ENCODE results near the gene KRTAP16-1.

DNA sequence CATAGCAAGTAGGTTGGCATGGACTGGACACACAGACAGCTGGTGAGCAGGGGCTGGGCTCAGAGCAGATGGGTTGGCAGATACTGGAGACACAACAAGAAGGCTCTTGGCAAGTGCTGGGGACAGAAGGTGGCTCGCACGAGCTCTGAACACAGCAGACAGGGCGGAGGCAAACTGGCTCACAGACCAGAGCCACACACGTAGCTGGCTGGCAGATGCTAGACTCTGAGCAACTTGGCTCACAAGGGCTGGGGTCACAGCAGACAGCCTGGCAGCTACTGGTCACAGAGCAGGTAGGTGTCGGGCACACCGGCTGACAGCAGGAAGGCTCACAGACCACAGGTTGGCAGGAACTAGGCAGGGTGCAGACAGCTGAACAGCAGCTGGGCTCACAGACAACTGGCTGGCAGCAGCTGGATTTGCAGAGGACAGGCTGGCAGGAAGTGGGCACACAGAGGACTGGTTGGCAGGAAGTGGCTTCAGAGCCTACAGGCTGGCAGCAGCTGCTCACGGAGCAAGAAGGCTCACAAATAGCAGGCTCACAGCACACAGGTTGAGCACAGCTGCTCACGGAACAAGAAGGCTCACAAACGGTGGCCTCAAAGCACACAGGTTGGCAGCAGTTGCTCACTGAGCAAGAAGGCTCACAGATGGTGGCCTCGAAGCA, 725 bp downstream of the KRTAP16-1 start:
- TF ChIP-seq, protein P1, sequence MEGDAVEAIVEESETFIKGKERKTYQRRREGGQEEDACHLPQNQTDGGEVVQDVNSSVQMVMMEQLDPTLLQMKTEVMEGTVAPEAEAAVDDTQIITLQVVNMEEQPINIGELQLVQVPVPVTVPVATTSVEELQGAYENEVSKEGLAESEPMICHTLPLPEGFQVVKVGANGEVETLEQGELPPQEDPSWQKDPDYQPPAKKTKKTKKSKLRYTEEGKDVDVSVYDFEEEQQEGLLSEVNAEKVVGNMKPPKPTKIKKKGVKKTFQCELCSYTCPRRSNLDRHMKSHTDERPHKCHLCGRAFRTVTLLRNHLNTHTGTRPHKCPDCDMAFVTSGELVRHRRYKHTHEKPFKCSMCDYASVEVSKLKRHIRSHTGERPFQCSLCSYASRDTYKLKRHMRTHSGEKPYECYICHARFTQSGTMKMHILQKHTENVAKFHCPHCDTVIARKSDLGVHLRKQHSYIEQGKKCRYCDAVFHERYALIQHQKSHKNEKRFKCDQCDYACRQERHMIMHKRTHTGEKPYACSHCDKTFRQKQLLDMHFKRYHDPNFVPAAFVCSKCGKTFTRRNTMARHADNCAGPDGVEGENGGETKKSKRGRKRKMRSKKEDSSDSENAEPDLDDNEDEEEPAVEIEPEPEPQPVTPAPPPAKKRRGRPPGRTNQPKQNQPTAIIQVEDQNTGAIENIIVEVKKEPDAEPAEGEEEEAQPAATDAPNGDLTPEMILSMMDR (IDR thresholded peaks at IDR 0.05; ENCODE audit: insufficient read depth, low read length, poor library complexity, severe bottlenecking): no peak
- TF ChIP-seq EZH2phosphoT487 (conservative IDR thresholded peaks at IDR 0.05; ENCODE audit: low read length): no peak
